HUES48 (cell line): Measurements from ENCODE around the gene MKS1.

Experiments
- H3K27ac ChIP-seq: one replicate; pipeline ENCODE4 v1.7.0; 2013; ENCODE audit warnings: low read depth, low read length, inconsistent platforms
- H3K27me3 ChIP-seq: 2 replicates; pipeline ENCODE4 v1.6.1; 2013; ENCODE audit warnings: mild to moderate bottlenecking, low read length; ENCODE audit not compliant: control insufficient read depth, insufficient read depth
- H3K36me3 ChIP-seq: 2 replicates; pipeline ENCODE4 v1.6.1; 2013; ENCODE audit warnings: low read length; ENCODE audit not compliant: control insufficient read depth, insufficient read depth
- H3K4me1 ChIP-seq: 2 replicates; pipeline ENCODE4 v1.6.1; 2013; ENCODE audit warnings: mild to moderate bottlenecking, low read length; ENCODE audit not compliant: control insufficient read depth, insufficient read depth
- H3K4me3 ChIP-seq: 2 replicates; pipeline ENCODE4 v1.5.1; 2013; ENCODE audit warnings: mild to moderate bottlenecking, low read depth, low read length
- H3K9ac ChIP-seq: 2 replicates; pipeline ENCODE4 v1.6.1; 2013; ENCODE audit warnings: mild to moderate bottlenecking, low read depth, low read length, moderate library complexity
- H3K9me3 ChIP-seq: 2 replicates; pipeline ENCODE4 v1.6.1; 2013; ENCODE audit warnings: low read length; ENCODE audit not compliant: control insufficient read depth, insufficient read depth

Gene MKS1

GRCh38 chr17:58239987-58240386, 20.9 kb upstream of the MKS1 start:
- Histone ChIP-seq H3K27me3 (peaks cover 46% of the 10 kb centered on the region), H3K36me3 (no peaks in the 10 kb centered on the region), H3K9ac (no peak overlapping the region), H3K4me1 (no peaks in the 10 kb centered on the region), H3K9me3 (no peaks in the 10 kb centered on the region), H3K4me3 (no peak overlapping the region), H3K27ac (no peak overlapping the region)

GRCh38 chr17:58238147-58238634, 19.1 kb upstream of the MKS1 start, which contains the start of gene LPO:
TSS of gene LPO (plus strand) at chr17:58238584. CDS start at chr17:58242980, 4,396 bp downstream.
- H3K36me3 ChIP-seq = no peaks in the 10 kb centered on the region
- no peak within 1 kb of the TSS for H3K4me3 ChIP-seq
- no peaks in the 10 kb centered on the region for H3K4me1 ChIP-seq
- no peak within 1 kb of the TSS for H3K9ac ChIP-seq
- H3K27ac ChIP-seq = no peak within 1 kb of the TSS
- H3K9me3 ChIP-seq = no peaks in the 10 kb centered on the region
- peaks cover 57% of the 10 kb centered on the region for H3K27me3 ChIP-seq

GRCh38 chr17:58236394-58236793, 17.3 kb upstream of the MKS1 start:
- no peak overlapping the region for H3K4me3 ChIP-seq
- no peak overlapping the region for H3K9ac ChIP-seq
- no peaks in the 10 kb centered on the region for H3K36me3 ChIP-seq
- H3K4me1 ChIP-seq = no peaks in the 10 kb centered on the region
- peaks cover 72% of the 10 kb centered on the region for H3K27me3 ChIP-seq
- no peak overlapping the region for H3K27ac ChIP-seq
- H3K9me3 ChIP-seq = no peaks in the 10 kb centered on the region

- Histone ChIP-seq H3K27me3 (peaks cover 78% of the 10 kb centered on the region), H3K36me3 (no peaks in the 10 kb centered on the region), H3K4me3 (no peak overlapping the region), H3K4me1 (no peaks in the 10 kb centered on the region), H3K9ac (no peak overlapping the region), H3K27ac (no peak overlapping the region), H3K9me3 (no peaks in the 10 kb centered on the region)
Measured at GRCh38 chr17:58235821-58236220, 16.8 kb upstream of the MKS1 start.

- peaks cover 78% of the 10 kb centered on the region for H3K27me3 ChIP-seq
- no peak overlapping the region for H3K27ac ChIP-seq
- H3K4me1 ChIP-seq = 0 out of 2 replicates have a peak, but pooled peaks cover 4% of the 10 kb centered on the region
- no peak overlapping the region for H3K4me3 ChIP-seq
- H3K9ac ChIP-seq = no peak overlapping the region
- H3K9me3 ChIP-seq = no peaks in the 10 kb centered on the region
- no peaks in the 10 kb centered on the region for H3K36me3 ChIP-seq
Measured at GRCh38 chr17:58234512-58234911, 15.5 kb upstream of the MKS1 start.

GRCh38 chr17:58233543-58233942, 14.5 kb upstream of the MKS1 start:
- Histone ChIP-seq H3K4me3 (no peak overlapping the region), H3K4me1 (peaks cover 12% of the 10 kb centered on the region), H3K9me3 (no peaks in the 10 kb centered on the region), H3K27me3 (peaks cover 71% of the 10 kb centered on the region), H3K36me3 (no peaks in the 10 kb centered on the region), H3K27ac (no peak overlapping the region), H3K9ac (no peak overlapping the region)

- Histone ChIP-seq H3K27ac (no peak overlapping the region), H3K36me3 (no peaks in the 10 kb centered on the region), H3K4me1 (peaks cover 16% of the 10 kb centered on the region), H3K4me3 (no peak overlapping the region), H3K9ac (no peak overlapping the region), H3K9me3 (no peaks in the 10 kb centered on the region), H3K27me3 (peaks cover 76% of the 10 kb centered on the region)
Measured at GRCh38 chr17:58232707-58233156, 13.7 kb upstream of the MKS1 start.

GRCh38 chr17:58231641-58232040, 12.6 kb upstream of the MKS1 start:
- H3K4me1 ChIP-seq = peaks cover 16% of the 10 kb centered on the region
- H3K27ac ChIP-seq = no peak overlapping the region
- no peaks in the 10 kb centered on the region for H3K36me3 ChIP-seq
- H3K9me3 ChIP-seq = no peaks in the 10 kb centered on the region
- no peak overlapping the region for H3K4me3 ChIP-seq
- peaks cover 81% of the 10 kb centered on the region for H3K27me3 ChIP-seq
- H3K9ac ChIP-seq = no peak overlapping the region

GRCh38 chr17:58229881-58230280, 10.8 kb upstream of the MKS1 start:
- Histone ChIP-seq H3K4me3 (no peak overlapping the region), H3K27ac (no peak overlapping the region), H3K36me3 (no peaks in the 10 kb centered on the region), H3K4me1 (peaks cover 16% of the 10 kb centered on the region), H3K9me3 (no peaks in the 10 kb centered on the region), H3K9ac (no peak overlapping the region), H3K27me3 (peaks cover 84% of the 10 kb centered on the region)

GRCh38 chr17:58229384-58229783, 10.3 kb upstream of the MKS1 start:
- Histone ChIP-seq H3K36me3 (no peaks in the 10 kb centered on the region), H3K9me3 (no peaks in the 10 kb centered on the region), H3K4me3 (0 out of 2 replicates have a peak overlapping the region, but pooled peaks have one; percentile 20), H3K27me3 (peaks cover 79% of the 10 kb centered on the region), H3K27ac (peak overlapping the region; percentile 26), H3K4me1 (peaks cover 16% of the 10 kb centered on the region), H3K9ac (no peak overlapping the region)

GRCh38 chr17:58228679-58229078, 9.6 kb upstream of the MKS1 start:
- H3K27me3 ChIP-seq = peaks cover 74% of the 10 kb centered on the region
- H3K27ac ChIP-seq = no peak overlapping the region
- peak overlapping the region; percentile 14; the same call in 1 of the 2 replicates for H3K4me3 ChIP-seq

More at GRCh38 chr17:58228679-58229078, 9.6 kb upstream of the MKS1 start:
- H3K4me1 ChIP-seq = peaks cover 16% of the 10 kb centered on the region
- no peaks in the 10 kb centered on the region for H3K36me3 ChIP-seq
- no peaks in the 10 kb centered on the region for H3K9me3 ChIP-seq
- no peak overlapping the region for H3K9ac ChIP-seq
